H54 (cell line): Measurements from ENCODE around the gene RAB11A.
A peak's percentile ranks its signal among the peaks of the same experiment; 100 is the strongest.

Experiments
- DNase-seq: peaks from one replicate; pipeline ENCODE4 v3.0.0; 2011; ENCODE audit warnings: low spot score, mixed read lengths; ENCODE audit not compliant: insufficient read length
- FAIRE-seq: peaks from 3 replicates; lab custom pipeline; 2011; peaks lifted over from hg19 to GRCh38; lab: Jason Lieb, UNC
- POLR2A ChIP-seq: IDR thresholded peaks from 2 replicates; pipeline ENCODE4 v1.6.1; 2011; ENCODE audit warnings: low read depth, mild to moderate bottlenecking, low read length

The RAB11A gene

DNA sequence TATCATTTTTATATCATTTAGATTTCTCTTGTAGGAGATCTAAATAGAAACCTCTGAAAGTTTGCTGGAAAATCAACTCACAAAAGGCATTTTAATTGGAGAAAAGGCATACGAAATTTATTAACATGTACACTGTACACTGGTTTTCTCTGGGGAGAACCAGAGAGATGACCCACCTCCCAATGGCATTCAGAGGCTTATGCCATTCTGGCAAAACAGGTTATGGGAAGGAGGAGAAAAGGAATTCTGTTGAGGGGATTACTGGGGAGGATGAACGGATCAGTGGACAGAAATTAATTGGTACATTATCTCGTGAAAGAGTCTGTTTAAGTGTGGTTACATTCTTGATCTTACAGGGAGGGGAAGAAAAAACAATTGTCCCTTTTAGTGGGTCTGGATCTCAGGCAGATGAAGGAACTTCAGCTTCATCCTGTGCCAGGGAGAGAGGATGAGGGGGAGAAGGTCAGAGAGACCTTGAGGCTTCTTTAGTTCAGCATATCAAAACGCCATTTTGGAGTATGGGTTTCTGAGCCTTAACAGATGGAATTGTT is 16.5 kb downstream of the RAB11A start:
- FAIRE-seq, result no peak
- no peak for TF ChIP-seq POLR2A
- no peak for DNase-seq

DNA sequence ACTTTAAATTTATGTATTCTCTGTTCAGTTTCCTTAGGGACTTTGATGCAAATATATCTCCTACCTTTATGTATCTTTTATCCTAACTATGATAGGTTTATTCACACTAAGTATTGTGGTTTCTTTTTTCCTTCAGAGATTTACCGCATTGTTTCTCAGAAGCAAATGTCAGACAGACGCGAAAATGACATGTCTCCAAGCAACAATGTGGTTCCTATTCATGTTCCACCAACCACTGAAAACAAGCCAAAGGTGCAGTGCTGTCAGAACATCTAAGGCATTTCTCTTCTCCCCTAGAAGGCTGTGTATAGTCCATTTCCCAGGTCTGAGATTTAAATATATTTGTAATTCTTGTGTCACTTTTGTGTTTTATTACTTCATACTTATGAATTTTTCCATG is 18.3 kb downstream of the RAB11A start:
- no peak for DNase-seq
- TF ChIP-seq POLR2A, result no peak
- FAIRE-seq, result no peak

DNA sequence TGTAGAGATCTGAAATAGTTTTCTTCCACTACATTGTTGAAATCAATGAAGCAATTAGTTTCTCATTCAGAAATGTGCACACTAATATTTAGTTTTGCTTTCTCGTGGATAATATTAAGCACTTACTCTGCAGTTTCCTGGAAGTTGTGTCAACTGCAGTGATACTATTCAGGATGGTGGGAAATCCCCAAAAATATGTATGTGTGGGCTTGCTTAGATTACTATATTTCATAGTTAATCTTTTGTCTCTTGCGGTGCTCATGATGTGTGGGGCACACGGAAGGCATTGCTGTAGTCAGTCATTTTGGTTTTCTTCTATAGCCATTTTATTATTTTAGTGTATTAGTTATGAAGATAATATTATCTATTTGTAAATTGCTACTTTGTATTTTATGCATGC is 19.7 kb downstream of the RAB11A start:
- FAIRE-seq, result no peak
- TF ChIP-seq POLR2A, result no peak

DNA sequence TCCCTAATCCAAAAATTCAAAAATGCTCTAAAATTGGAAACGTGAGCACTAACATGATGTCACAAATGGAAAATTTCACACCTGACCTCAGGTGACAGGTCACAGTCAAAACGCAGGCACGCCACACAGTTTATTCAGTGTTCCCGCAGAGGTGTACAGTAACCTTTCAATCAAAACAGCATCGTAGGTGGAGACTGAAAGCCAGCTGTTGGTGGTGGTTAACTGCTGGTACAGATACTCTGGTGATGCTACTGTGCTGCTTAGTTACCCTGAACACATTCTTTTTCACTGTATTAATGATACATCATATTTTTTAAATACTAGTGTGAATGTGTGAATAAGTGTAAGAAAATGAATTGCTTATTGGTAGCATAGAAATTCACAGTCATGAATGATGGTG is 23.8 kb downstream of the RAB11A start:
- TF ChIP-seq POLR2A, result no peak
- FAIRE-seq (no peak), DNase-seq (no peak)

More for the DNA sequence above, 19.7 kb downstream of the RAB11A start:
- DNase-seq, result no peak

DNA sequence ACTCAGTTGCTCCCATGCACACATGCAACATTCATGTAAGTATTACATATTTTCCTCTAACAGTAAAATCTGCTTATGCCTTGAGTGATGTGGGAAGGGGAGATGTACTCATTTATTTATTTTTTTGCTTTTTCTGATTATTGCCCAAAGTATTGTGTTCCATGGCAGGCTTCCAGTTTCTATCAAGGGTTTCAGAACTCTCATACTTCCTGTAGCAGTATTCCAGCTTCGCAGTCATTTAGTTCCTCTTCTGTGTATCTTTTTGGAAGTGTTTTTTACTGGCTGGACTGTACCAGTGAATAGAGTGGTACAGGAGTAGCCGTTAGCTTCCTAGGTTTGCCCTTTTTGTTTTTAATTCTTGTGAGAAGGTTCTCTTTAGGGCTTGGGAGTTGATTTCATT is 26.9 kb downstream of the RAB11A start:
- FAIRE-seq (no peak), DNase-seq (no peak)
- no peak for TF ChIP-seq POLR2A

DNA sequence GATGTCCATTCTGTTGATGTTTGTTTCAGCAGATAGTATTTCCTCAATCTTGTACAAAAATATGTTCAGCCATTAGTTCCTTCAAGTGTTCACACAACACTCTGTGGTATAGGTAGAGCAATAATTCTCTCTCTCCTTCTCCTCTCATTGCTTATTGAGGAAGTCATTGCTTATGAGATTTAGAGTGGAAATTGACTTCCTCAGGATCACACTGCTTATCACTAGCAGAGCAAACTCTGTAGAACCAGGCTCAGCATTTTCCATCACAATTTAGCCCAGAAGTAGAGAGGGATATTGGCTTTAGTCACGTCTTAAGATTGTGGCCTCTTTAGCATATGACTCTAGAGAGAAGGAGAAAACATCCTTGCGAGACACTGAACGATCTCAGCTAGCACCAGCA is 31.2 kb downstream of the RAB11A start:
- DNase-seq (no peak), FAIRE-seq (no peak)
- no peak for TF ChIP-seq POLR2A

DNA sequence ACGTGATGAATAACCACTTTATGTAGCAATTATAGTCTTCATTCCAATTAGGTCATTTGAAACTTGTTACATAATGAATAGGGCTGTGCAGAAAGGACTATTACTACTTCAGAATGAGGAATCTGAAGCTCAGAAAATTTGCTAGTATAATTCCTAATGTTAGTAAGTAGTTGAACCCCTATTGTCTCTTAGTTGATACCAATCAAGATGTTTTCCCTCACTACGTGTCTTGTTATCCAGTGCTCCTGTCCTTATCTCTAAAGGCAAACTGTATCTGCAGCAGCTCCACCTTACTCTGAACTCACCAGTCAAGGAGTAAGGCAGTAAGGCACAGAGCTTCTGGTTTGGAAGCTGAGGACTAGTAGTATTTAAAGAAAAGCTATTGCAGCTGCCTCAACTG is 32.0 kb downstream of the RAB11A start:
- FAIRE-seq, result no peak
- TF ChIP-seq POLR2A, result no peak

DNA sequence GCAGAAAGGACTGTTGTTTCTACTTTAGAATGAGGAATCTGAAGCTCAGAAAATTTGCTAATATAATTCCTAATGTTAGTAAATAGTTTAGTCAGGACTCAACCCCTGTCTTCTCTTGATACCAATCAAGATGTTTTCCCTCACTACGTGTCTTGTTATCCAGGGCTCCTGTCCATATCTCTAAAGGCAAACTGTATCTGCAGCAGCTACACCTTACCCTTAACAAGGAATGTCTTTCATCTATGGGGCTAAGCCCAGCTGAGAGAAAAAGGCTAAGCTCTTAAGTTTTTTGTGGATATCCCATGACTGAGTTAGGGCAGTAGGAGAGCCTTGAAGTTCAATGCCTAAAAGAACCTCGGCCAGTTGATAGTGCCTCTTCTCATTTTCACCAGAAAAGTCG is 32.5 kb downstream of the RAB11A start:
- no peak for TF ChIP-seq POLR2A
- DNase-seq (no peak), FAIRE-seq (no peak)

More for the DNA sequence above, 32.0 kb downstream of the RAB11A start:
- no peak for DNase-seq

DNA sequence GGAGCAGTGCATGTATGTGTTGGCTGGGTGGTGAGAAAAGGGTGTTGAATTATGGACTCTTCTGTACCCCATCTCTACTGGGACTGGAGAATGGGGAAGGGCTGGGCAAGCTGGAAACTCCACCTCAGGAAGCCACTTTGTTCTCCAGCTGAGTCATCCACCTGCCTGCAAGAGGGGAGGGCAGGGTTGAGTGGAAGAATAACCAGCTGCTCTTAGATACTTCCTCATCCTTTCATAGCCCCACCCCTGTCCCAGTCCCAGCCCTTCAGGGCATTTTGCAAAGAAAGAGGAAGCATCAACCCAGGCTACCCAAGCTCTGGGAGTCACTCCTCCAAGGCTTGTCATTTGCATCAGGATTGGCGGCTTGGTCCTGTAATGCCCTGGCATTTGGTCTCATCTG is 33.1 kb downstream of the RAB11A start:
- FAIRE-seq (no peak), DNase-seq (peak; percentile 12)
- TF ChIP-seq POLR2A, result no peak

DNA sequence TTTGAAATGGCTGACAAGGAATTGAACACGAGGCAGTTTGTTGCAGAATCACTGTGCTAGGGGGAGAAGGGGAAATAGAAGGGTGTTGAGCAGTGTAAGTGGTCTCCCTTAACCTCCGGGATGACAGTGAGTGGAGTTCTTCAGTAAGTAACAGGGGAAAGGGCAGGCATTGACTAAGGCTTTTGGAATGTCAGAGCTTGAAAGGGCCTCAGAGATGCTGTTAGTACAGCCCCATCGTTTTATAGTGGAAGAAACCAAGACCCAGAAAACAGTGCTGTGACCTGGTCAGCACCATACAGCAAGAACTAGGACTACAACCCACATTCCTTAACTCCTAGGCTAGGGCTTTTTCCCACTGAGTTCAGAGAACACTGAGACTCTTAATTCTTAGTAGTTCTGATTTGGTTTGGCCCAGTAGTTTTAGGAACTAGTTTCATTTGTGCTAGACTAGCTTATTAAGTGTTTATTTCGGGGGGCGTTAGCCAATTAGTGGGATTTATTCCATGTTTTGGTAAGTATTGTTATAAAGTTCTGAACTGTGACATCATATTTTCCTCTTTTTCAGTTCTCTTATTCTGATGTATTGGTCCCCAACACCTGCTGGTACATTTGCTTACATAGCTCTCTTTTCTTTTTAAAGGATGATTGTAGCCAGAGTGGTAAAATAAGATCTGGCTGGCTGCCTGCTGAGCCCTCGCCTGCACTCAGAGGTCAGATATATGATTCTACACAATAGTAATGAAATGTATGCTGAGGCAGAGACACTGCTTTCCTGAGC is 34.2 kb downstream of the RAB11A start:
- no peak for DNase-seq
- no peak for FAIRE-seq

DNA sequence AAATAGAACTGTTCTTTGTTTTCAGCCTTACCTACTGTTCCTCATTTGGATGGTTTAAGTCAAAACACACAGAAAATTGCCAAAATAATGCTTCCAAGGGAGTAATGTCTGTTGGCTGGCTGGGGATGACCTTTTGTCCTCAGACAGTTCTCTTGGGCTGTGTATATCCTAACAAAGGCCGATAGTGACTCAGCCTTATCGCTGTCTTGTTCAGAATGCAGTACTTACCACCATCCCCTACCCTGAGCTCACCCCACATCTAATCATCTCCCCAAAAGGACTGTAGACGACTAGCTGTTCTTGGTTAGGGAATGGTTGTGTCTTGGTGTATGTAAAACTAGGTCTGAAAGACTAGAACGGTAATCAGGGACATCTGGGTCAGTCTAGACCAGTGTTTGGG is 35.0 kb downstream of the RAB11A start:
- no peak for TF ChIP-seq POLR2A
- DNase-seq, result no peak
- FAIRE-seq, result no peak

More for the DNA sequence above, 34.2 kb downstream of the RAB11A start:
- TF ChIP-seq POLR2A, result no peak

DNA sequence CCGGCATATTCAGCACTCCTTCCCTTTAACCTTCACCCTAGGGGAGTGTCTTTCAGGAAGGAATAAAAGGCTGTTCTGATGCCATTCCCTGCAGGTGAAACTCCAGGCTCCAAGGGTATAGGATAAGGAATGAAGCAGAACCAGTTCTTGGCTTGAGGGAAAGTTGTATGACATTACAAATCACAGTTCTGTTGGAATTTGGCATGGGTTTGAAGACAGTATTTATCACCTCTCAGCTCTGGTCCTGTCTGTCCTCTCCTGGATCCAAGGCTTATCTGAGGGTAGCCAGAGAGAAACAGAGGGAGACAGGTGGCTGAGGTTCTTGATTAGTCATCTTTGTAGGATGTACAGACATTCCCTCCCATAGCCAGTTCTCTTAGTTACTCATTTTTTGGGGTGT is 37.1 kb downstream of the RAB11A start:
- no peak for TF ChIP-seq POLR2A
- DNase-seq, result no peak
- no peak for FAIRE-seq

DNA sequence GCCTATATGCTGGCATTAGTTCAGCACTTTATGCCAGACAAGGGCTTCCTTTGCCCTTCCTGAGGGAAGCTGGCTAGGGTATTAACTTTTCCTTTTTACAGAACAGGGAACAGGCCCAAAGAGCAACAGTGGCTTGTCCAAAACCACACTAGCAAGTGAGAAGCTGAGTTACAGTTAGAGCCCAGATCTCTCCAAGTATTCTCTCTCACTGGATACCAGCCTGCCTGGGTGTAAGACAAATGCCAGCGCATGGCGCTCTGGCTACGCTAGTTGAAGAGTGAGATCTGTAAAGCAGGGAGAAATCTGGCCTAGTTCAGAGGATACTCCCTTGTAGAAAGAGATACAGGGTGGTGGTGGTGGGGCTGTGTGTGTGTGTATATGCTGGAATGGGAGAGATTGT is 38.4 kb downstream of the RAB11A start:
- TF ChIP-seq POLR2A, result no peak
- no peak for DNase-seq
- no peak for FAIRE-seq

DNA sequence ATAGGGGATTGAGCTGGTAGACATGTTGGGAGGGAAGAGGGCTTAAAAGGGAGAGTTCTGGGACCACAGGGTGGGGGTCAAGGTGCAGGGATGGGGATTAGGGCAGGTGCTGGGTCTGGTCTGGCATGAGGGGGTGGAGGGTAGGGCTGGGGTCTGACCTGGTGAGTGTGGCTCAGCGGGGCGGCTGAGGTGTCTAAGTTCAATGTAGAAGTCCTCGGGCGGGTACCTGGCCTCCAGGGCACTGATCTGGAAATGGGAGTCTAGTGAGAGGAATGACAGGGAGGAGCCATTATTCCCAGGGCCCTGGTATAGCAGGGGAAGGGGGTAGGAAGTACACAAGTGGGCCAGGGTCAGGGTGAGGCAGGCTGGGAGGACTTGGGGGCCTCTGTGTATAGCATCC is 39.6 kb downstream of the RAB11A start:
- FAIRE-seq, result no peak
- no peak for TF ChIP-seq POLR2A
- DNase-seq, result no peak

DNA sequence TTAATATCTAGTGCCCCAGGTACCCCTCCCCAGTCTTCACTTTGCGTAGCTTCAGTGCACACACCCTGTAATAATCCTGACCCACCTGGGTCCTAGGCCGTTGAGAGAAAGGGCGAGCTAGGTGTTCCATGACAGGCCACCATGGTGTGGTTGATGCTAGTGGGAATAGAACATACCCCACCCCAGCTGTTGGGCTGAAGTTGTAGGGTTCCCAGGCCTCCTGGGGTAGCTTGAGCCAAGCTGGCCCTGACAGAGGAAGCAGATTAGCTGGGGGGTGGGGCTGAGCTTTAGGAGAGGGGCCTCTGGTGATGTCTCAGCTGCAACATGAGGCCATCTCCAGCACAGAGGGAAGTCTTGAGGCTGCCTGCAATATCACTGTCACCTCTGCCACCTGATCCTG is 40.5 kb downstream of the RAB11A start:
- TF ChIP-seq POLR2A, result no peak
- no peak for DNase-seq
- no peak for FAIRE-seq

DNA sequence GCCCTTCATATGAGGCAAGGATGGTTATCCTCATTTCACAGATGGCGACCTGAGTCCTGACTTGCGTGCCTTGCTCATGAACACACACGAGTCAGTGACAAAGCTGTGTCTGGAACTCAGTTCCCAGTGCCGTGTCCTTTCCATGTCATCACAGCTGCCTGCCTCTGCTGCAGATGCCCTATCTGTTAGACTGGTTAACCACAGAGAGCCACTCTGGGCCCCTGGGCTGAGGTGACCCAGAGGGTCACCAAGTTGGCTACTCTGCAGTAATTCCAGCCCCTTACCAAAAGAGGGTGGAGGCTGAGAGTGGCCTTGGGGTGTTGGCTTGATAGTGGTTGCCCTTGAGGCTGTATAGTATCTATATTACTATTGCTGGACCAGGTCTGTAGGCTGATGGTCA is 41.0 kb downstream of the RAB11A start:
- DNase-seq (no peak), FAIRE-seq (no peak)
- TF ChIP-seq POLR2A, result no peak
